Measurements from ENCODE around the gene PSD4.

The PSD4 gene

DNA sequence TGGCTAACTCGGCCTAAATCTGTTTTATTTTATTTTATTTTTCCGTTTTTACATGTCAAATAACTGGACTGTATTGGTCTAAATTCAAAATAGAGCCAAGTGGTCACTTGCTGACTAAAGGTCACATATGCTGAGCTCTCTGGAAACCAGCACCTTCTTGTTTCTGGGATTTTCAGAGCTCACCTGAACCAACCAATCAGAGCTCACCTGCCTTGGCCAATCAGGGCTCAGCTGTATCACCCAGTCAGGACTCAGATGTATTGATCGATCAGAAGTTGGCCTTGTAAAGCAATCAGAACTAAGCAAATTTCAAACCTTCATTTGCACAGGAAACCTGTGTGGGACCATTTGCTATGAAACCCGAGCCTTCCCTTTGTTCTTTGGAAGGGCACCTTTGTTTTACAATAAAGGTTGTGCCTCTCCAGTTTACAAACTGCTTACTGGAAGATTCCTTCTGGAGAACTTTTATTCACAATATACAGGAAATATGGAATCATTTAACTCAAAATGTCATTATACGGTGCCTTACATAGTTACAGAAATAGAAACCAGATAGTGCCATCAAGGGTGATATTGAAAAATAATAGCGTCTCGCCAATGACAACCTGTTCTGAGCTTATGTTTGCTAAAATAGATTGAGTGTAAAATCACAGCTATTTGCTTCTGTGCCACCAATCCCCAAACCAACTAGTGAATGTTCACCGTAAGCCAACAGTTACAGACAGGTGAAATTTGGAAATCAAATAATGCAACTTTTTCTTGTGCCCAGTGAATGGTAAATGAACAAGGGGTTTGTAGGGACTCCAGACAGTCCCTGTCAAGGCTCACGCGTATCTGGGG, 17.3 kb upstream of the PSD4 start:
- Histone ChIP-seq H3K27me3 (ENCODE audit: insufficient read depth, poor library complexity, severe bottlenecking) (no peaks in the 10 kb centered on the region), H3K27ac (replicated peaks) (no peak overlapping the region), H3K4me3 (replicated peaks; ENCODE audit: insufficient read depth, low read length) (no peak overlapping the region; the same call in 1 of the 2 replicates)
- DNase-seq (ENCODE audit: low read depth in 1 of 2, low spot score in 1 of 2): no peak
- TF ChIP-seq GABPA (IDR thresholded peaks at IDR 0.05; ENCODE audit: low read depth): no peak
- TF ChIP-seq, protein P1, sequence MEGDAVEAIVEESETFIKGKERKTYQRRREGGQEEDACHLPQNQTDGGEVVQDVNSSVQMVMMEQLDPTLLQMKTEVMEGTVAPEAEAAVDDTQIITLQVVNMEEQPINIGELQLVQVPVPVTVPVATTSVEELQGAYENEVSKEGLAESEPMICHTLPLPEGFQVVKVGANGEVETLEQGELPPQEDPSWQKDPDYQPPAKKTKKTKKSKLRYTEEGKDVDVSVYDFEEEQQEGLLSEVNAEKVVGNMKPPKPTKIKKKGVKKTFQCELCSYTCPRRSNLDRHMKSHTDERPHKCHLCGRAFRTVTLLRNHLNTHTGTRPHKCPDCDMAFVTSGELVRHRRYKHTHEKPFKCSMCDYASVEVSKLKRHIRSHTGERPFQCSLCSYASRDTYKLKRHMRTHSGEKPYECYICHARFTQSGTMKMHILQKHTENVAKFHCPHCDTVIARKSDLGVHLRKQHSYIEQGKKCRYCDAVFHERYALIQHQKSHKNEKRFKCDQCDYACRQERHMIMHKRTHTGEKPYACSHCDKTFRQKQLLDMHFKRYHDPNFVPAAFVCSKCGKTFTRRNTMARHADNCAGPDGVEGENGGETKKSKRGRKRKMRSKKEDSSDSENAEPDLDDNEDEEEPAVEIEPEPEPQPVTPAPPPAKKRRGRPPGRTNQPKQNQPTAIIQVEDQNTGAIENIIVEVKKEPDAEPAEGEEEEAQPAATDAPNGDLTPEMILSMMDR (IDR thresholded peaks at IDR 0.05; ENCODE audit: insufficient read depth, low read length): no peak
- TF ChIP-seq SPI1 (IDR thresholded peaks at IDR 0.05; ENCODE audit: borderline replicate concordance, low read depth): no peak
- TF ChIP-seq, protein P2, sequence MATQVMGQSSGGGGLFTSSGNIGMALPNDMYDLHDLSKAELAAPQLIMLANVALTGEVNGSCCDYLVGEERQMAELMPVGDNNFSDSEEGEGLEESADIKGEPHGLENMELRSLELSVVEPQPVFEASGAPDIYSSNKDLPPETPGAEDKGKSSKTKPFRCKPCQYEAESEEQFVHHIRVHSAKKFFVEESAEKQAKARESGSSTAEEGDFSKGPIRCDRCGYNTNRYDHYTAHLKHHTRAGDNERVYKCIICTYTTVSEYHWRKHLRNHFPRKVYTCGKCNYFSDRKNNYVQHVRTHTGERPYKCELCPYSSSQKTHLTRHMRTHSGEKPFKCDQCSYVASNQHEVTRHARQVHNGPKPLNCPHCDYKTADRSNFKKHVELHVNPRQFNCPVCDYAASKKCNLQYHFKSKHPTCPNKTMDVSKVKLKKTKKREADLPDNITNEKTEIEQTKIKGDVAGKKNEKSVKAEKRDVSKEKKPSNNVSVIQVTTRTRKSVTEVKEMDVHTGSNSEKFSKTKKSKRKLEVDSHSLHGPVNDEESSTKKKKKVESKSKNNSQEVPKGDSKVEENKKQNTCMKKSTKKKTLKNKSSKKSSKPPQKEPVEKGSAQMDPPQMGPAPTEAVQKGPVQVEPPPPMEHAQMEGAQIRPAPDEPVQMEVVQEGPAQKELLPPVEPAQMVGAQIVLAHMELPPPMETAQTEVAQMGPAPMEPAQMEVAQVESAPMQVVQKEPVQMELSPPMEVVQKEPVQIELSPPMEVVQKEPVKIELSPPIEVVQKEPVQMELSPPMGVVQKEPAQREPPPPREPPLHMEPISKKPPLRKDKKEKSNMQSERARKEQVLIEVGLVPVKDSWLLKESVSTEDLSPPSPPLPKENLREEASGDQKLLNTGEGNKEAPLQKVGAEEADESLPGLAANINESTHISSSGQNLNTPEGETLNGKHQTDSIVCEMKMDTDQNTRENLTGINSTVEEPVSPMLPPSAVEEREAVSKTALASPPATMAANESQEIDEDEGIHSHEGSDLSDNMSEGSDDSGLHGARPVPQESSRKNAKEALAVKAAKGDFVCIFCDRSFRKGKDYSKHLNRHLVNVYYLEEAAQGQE (IDR thresholded peaks at IDR 0.05; ENCODE audit: insufficient replicate concordance, low read depth): no peak
- TF ChIP-seq POLR2AphosphoS5 (IDR thresholded peaks at IDR 0.05; ENCODE audit: low read depth): no peak

DNA sequence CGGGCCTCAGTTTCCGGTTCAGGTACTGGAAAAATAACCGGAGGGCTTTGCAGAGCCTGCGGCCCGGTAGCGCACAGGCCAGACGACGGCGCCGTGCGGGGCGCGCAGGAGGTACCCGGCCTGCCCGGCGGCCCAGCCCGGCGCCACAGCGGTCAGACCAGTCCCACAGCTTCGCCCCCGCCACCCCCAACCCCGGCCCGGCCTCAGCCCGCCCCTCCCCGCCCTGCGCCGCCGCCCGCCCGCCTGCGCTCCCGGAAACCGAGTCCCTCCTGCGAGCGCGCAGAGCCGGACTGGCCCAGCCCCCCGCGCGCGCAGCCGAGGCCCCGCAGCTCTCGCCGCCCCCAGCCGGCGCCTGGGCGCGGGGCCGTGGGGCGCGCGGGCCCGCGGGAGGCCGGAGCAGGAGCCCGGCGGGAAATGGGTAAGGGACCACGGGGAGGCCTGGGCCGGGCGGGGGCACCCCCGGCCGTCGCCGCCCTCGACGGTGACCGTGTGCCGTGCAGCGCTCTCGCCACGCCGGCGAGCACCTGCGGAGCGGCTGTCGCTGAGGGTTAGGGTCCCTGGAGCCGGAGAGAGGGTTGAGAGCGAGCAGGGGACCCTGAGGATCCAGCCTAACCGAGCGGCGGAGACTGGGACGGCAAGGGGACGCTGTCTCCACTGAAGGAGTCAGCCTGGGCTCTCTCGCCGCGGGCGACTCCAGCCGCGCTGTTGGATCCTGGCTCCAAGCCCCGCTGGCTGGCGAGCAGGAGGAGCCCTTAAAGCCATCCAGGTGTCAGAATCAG, 16.5 kb upstream of the PSD4 start:
- Histone ChIP-seq H3K27ac (replicated peaks) (no peak overlapping the region), H3K4me3 (replicated peaks; ENCODE audit: insufficient read depth, low read length) (peak overlapping the region; percentile 32), H3K27me3 (ENCODE audit: insufficient read depth, poor library complexity, severe bottlenecking) (no peaks in the 10 kb centered on the region)
- TF ChIP-seq GABPA (IDR thresholded peaks at IDR 0.05; ENCODE audit: low read depth) (no peak), POLR2AphosphoS5 (IDR thresholded peaks at IDR 0.05; ENCODE audit: low read depth) (no peak), SPI1 (IDR thresholded peaks at IDR 0.05; ENCODE audit: borderline replicate concordance, low read depth) (no peak)
- TF ChIP-seq, protein P1 (IDR thresholded peaks at IDR 0.05; ENCODE audit: insufficient read depth, low read length): no peak
- TF ChIP-seq, protein P2 (IDR thresholded peaks at IDR 0.05; ENCODE audit: insufficient replicate concordance, low read depth): no peak
- DNase-seq (ENCODE audit: low read depth in 1 of 2, low spot score in 1 of 2): no peak

DNA sequence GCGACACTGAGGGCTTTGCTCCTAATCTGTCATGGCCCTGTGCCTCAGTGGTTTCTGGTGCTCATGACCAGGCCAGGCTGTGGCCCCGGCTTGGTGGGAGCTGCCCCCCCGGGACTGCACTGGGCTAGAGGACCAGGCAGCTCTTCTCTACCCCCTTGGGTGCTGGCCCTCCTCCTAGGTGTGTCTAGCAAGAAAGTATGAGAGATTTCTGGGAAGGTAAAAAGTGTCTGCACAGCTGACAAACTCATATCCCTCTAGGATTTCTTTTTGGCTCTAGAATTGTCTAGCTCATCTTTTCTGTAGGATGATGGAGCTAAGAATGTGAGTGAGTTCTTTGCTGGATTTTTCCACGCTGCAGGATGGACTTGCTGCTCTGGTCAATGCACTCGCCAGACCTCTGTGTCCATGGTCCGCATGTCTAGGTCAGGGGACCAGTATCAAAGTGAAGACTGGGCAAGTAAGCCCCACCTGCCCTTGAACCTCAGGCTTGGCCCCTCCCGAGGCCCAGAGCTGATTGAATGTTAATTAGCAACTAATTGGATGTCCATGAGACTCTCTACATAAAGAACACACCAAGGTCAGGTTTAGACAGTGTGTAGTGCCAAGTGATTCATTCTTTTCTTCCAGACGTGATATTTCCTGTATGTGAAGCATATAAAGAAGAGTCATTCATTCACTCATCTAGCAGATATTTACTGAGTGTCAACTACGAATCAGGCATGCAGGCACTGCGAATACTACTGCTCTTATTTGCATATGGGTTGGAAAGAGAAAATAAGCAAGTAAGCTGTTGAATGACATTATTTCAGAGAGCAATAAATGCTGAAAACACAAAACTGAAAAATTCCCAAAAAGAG, 15.6 kb upstream of the PSD4 start:
- H3K27me3 ChIP-seq (ENCODE audit: insufficient read depth, poor library complexity, severe bottlenecking): no peaks in the 10 kb centered on the region
- no peak for DNase-seq (ENCODE audit: low read depth in 1 of 2, low spot score in 1 of 2)
- no peak overlapping the region for H3K27ac ChIP-seq (replicated peaks)
- TF ChIP-seq GABPA (IDR thresholded peaks at IDR 0.05; ENCODE audit: low read depth) (no peak), POLR2AphosphoS5 (IDR thresholded peaks at IDR 0.05; ENCODE audit: low read depth) (no peak), SPI1 (IDR thresholded peaks at IDR 0.05; ENCODE audit: borderline replicate concordance, low read depth) (no peak)
- TF ChIP-seq, protein P1 (IDR thresholded peaks at IDR 0.05; ENCODE audit: insufficient read depth, low read length): no peak
- TF ChIP-seq, protein P2 (IDR thresholded peaks at IDR 0.05; ENCODE audit: insufficient replicate concordance, low read depth): no peak
- no peak overlapping the region; the same call in 1 of the 2 replicates for H3K4me3 ChIP-seq (replicated peaks; ENCODE audit: insufficient read depth, low read length)
